Skeletal muscle cell (primary cell): ENCODE measurements around the gene DNM3.

Source experiments
- DNase-seq: peaks from one replicate; pipeline ENCODE4 v3.0.0-alpha.2; 2010; ENCODE audit warnings: low read depth
- H3K4me3 ChIP-seq: 2 replicates; pipeline ENCODE4 v1.5.1; 2011; ENCODE audit warnings: low read depth, mild to moderate bottlenecking, control low read depth, low read length, moderate library complexity

Gene DNM3

GRCh38 chr1:171816300-171816901 lies 24.9 kb upstream of the DNM3 start:
- H3K4me3 ChIP-seq: no peak overlapping the region
- DNase-seq: no peak

DNA sequence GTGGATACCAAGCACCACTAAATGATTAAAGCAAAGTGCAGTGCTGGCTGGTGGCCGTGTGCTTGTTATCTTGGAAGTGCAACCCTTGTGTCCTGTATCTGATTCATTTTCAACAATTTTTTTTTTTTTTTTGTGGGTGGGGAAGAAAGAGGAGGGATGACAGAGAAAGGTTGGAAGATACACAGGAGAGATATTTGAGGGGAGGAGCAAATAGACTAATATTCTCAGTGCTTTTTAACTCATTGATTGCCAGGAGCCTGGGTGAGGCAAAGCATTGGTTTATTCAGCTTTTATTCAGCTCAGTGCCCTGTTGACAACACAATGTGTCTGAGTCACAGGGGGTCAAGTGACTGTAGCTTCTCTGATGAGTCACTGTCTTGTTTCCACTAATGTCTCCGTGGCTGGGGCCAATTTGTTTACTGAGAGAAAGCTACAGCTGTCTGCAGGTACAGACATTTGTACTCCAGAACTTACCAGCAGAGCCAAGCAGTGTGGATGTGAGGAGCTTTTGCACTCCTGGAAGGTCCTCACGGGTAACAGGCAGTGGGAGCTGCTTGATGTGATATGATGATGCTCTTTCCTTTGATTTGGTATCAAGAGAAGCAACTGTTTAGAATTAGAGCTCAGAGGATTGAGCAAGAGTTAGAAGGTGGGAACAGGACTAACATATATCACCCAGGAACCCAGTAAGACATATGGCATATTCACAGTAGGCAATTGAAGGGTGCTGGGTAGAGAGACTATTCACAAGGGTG lies 23.6 kb upstream of the DNM3 start:
- no peak overlapping the region for H3K4me3 ChIP-seq
- DNase-seq: peak; percentile 60

DNA sequence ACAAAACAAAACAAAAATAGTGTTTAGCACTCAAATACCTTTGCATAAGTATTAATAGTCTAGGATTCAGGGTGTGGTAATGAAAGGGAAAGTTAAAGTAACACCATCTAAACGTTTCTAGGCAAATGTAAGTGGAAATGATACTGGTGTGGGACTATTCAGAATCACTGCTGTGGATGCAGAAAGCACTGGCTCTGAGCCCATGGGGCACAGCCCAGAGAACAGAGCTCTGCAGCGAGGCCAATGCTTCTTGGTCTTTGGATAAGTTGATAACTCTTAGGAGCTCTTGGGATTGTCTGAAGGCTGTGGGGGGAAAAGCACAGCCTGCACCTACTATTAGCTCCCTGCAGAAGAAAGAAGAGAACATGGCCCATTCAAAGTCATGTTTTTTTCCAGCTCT lies 21.4 kb upstream of the DNM3 start:
- no peak for DNase-seq
- no peak overlapping the region for H3K4me3 ChIP-seq

DNA sequence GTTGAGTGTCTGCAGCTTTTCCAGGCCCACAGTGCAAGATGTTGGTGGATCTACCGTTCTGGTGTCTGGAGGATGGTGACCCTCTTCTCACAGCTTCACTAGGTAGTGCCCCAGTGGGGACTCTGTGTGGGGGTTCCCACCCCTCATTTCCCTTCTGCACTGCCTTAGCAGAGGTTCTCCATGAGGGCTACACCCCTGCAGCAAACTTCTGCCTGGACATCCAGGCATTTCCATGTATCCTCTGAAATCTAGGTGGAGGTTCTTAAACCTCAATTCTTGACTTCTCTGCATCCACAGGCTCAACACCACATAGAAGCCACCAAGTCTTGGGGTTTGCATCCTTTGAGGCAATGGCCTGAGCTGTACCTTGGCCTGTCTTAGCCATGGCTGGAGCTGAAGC lies 14.3 kb upstream of the DNM3 start:
- H3K4me3 ChIP-seq: no peak overlapping the region
- DNase-seq: no peak

DNA sequence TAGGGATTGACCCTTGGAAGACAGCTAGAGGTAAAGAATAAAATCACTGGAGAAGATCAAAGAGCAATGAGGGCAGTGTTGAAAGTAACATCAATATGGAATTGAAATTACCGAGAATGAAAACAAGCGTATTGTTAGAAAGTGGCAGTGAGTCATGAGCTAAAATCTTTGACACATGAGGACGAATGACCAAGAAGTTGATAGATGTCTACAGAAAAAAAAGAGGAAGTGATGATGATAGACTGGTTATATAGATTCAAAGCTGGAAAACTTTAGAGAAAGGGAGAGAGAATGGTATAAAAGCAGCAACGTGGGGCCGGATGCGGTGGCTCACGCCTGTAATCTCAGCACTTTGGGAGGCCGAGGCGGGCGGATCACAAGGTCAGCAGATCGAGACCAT lies 12.5 kb upstream of the DNM3 start:
- H3K4me3 ChIP-seq: no peak overlapping the region

GRCh38 chr1:171833091-171833825 lies 8.0 kb upstream of the DNM3 start:
- DNase-seq: no peak
- H3K4me3 ChIP-seq: no peak overlapping the region

More for the DNA sequence above, 12.5 kb upstream of the DNM3 start:
- no peak for DNase-seq

DNA sequence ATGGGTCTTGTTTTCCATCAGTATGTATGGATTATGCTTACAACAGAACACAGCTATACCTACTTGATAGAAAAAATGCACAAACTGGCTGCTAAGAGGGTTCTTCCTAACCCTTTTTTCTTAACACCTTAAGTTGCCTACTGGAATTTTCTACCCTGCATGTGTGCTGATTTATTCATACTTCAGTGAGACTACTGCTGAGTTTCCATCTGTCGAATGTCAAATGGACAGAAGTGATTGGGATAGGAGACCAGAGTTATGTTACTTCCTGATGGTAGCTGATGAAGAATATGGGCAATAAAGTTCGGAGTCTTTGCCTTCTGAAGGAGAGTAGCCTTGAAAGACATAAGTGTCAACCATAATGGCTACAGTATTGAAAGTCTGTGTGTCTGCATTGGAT lies 6.5 kb upstream of the DNM3 start:
- DNase-seq: no peak
- H3K4me3 ChIP-seq: no peak overlapping the region

GRCh38 chr1:171835891-171836290 lies 5.4 kb upstream of the DNM3 start:
- DNase-seq: no peak
- H3K4me3 ChIP-seq: no peak overlapping the region

- DNase-seq: no peak
- peak overlapping the region; percentile 70 for H3K4me3 ChIP-seq
Observed at GRCh38 chr1:171841931-171842761, 848 bp downstream of the DNM3 start.

DNA sequence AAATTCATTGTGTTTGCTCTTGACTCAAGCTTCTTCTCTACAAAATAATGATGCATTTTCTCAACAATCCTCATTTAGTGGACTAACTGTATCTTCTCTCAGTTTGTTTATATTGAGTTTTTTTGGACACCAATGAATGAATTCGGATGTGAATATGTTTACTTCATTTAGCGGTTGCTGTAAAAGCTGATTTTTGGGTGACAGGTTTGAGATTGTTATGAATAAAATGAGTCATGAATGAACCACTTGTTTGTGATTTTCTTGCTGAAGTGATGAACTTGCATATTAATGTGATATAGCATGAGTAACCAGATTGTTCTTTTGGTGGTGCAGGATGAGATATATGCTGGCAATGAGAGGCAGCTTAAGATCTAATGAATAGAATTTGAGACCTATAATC lies 3.1 kb downstream of the DNM3 start:
- H3K4me3 ChIP-seq: no peak overlapping the region

GRCh38 chr1:171845998-171846397 lies 4.7 kb downstream of the DNM3 start:
- H3K4me3 ChIP-seq: no peak overlapping the region

More for the DNA sequence above, 3.1 kb downstream of the DNM3 start:
- DNase-seq: no peak

DNA sequence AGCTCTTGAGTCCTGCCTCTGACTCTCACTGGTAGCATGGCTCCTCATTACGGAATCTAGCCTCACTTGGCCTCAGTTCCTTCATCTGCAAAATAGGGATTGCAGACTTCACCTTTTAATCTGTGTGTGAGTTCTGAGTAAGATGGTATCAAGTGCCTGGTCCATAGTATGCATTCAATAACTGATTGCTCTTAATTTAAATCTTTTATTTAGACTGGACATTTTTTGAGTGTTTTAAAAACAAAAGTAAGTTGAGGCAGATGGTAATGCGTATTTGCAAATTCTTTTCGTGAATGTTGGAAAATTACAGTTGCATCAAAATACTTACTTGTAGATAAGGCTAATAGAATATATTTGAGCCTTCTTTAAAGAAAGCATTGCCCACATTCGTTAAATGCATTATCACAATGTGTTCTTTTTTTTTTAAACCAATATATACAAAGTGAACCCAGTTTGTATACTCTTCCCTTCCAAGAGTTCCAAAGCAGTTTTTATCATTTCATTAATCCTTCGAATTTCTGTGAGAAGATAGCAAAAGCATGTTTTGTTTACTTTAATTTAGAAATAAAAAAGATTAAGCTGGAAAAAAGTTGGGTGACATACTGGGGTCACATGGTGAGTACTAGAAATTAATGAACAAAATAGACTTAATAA lies 8.1 kb downstream of the DNM3 start:
- no peak for DNase-seq
- H3K4me3 ChIP-seq: no peak overlapping the region

More at GRCh38 chr1:171845998-171846397, 4.7 kb downstream of the DNM3 start:
- no peak for DNase-seq

GRCh38 chr1:171850651-171851350 lies 9.5 kb downstream of the DNM3 start:
- H3K4me3 ChIP-seq: no peak overlapping the region
- no peak for DNase-seq

GRCh38 chr1:171852272-171852671 lies 11.0 kb downstream of the DNM3 start:
- DNase-seq: no peak
- H3K4me3 ChIP-seq: no peak overlapping the region

GRCh38 chr1:171855381-171855780 lies 14.1 kb downstream of the DNM3 start:
- no peak for DNase-seq

DNA sequence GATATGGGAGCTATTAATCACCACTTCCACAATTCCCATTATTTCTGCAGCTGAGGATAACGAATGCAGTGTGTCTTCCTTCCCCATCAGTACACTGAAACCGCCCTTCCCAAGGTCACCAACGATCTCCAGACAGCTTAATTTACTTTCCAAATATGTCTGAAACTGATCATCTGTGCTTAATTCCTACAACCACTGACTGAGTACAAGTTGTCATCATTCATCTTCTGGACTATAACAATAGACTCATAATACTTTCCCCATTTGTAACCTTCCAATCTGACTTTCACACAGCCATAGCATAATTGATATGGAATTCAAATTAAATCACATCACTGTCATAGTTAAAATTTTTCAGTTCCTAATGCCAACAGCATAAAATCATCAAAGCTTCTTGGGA lies 17.4 kb downstream of the DNM3 start:
- no peak overlapping the region for H3K4me3 ChIP-seq
- no peak for DNase-seq

More at GRCh38 chr1:171855381-171855780, 14.1 kb downstream of the DNM3 start:
- H3K4me3 ChIP-seq: no peak overlapping the region

GRCh38 chr1:171860696-171861095 lies 19.4 kb downstream of the DNM3 start:
- H3K4me3 ChIP-seq: no peak overlapping the region
- DNase-seq: no peak

DNA sequence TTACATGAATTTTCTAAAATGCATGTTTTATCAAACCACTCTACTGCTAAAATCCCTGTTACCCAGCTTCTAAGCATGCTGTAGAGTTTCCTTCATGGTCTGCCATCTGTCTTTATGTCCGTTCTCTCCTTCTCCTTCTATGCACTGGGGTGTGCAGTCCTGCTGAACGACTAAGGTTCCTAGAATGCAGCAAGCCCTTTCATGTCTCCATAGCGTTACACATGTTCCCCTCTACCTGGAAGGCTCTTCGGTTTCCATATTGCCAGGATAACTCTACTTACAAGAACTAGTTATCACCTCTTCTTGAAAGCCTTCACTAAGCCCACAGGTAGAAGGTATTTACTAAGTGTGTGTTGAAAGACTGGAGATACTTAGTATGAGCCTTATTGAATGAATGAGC lies 22.2 kb downstream of the DNM3 start:
- DNase-seq: no peak
- H3K4me3 ChIP-seq: no peak overlapping the region

DNA sequence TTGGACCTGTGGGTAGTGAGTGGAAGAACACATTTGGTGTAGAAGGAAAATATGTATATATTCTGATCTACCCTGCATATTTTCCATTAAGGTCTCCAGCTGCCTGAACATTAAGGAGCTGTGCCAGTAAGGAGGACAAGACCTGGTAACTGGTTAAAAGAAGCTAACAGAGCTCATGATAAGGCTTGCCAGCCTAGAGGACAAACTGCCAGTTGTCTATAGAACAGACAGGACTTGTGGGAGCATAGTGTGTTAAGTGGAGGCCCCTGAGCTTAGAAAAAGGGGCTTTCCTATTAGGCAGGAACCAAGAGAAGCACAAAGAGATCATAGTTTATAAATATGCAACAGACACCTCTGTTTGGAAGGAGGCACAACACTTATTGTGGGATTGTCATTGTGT lies 23.0 kb downstream of the DNM3 start:
- no peak overlapping the region for H3K4me3 ChIP-seq
- no peak for DNase-seq
